Mesendoderm (in vitro differentiated cells): ENCODE results near the gene PRSS1.
A peak's percentile ranks its signal among the peaks of the same experiment; 100 is the strongest.
"Not testable (repeated sequence)": the region's sequence is repeated elsewhere in the genome, so short reads cannot be mapped to it uniquely, and the experiment has no call there.

Experiments used
- DNase-seq: peaks from one replicate; pipeline ENCODE4 v3.0.0; 2013
- H2AK5ac ChIP-seq: 2 replicates; pipeline ENCODE4 v1.6.1; 2013; ENCODE audit warnings: low read length, inconsistent platforms
- H2BK120ac ChIP-seq: 2 replicates; pipeline ENCODE4 v1.6.1; 2013; ENCODE audit warnings: low read depth, mild to moderate bottlenecking, low read length, moderate library complexity, mixed read lengths
- H2BK15ac ChIP-seq: replicated peaks from 2 replicates; pipeline ENCODE4 v1.6.1; 2013; ENCODE audit warnings: low read depth, mild to moderate bottlenecking, moderate library complexity
- H2BK5ac ChIP-seq: 2 replicates; pipeline ENCODE4 v1.6.1; 2013; ENCODE audit warnings: low read length, inconsistent platforms
- H3K18ac ChIP-seq: 2 replicates; pipeline ENCODE4 v1.6.1; 2013; ENCODE audit warnings: mild to moderate bottlenecking, low read length, mixed read lengths
- H3K23ac ChIP-seq: one replicate; pipeline ENCODE4 v1.6.1; 2013; ENCODE audit warnings: low read length
- H3K27ac ChIP-seq: 2 replicates; pipeline ENCODE4 v1.5.1; 2013; ENCODE audit warnings: low read depth, mild to moderate bottlenecking, inconsistent platforms, low read length, moderate library complexity
- H3K27me3 ChIP-seq: 2 replicates; pipeline ENCODE4 v1.6.1; 2013; ENCODE audit warnings: low read length, control low read depth, mild to moderate bottlenecking, inconsistent platforms; ENCODE audit not compliant: insufficient read depth, poor library complexity
- H3K36me3 ChIP-seq: 2 replicates; pipeline ENCODE4 v1.6.1; 2013; ENCODE audit warnings: low read length, inconsistent platforms; ENCODE audit not compliant: control insufficient read depth, insufficient read depth
- H3K4ac ChIP-seq: one replicate; pipeline ENCODE4 v1.6.1; 2013; ENCODE audit warnings: low read depth, mild to moderate bottlenecking, low read length, moderate library complexity
- H3K4me1 ChIP-seq: 2 replicates; pipeline ENCODE4 v1.6.1; 2013; ENCODE audit warnings: low read depth, low read length, inconsistent platforms; ENCODE audit not compliant: control insufficient read depth
- H3K4me2 ChIP-seq: 2 replicates; pipeline ENCODE4 v1.6.1; 2013; ENCODE audit warnings: low read length
- H3K4me3 ChIP-seq: 2 replicates; pipeline ENCODE4 v1.5.1; 2013; ENCODE audit warnings: mild to moderate bottlenecking, low read length
- H3K56ac ChIP-seq: one replicate; pipeline ENCODE4 v1.6.1; 2013; ENCODE audit warnings: low read length
- H3K79me1 ChIP-seq: 2 replicates; pipeline ENCODE4 v1.6.1; 2013; ENCODE audit warnings: low read length, inconsistent platforms
- H3K79me2 ChIP-seq: 2 replicates; pipeline ENCODE4 v1.6.1; 2013; ENCODE audit warnings: mild to moderate bottlenecking, low read length; ENCODE audit not compliant: control insufficient read depth, insufficient read depth
- H3K9ac ChIP-seq: 2 replicates; pipeline ENCODE4 v1.6.1; 2013; ENCODE audit warnings: low read length, inconsistent platforms
- H4K5ac ChIP-seq: one replicate; pipeline ENCODE4 v1.6.1; 2013; ENCODE audit warnings: low read length
- H4K8ac ChIP-seq: one replicate; pipeline ENCODE4 v1.6.1; 2013; ENCODE audit warnings: low read depth, mild to moderate bottlenecking, control low read depth, low read length, moderate library complexity
- WGBS: extraction: QIAGEN DNeasy Blood & Tissue Kit; methylation state at CpG from one replicate; pipeline ENCODE4 v1.1.7; 2013; ENCODE audit warnings: low lambda C conversion rate, missing lambda C conversion rate; ENCODE audit not compliant: insufficient coverage; ENCODE audit errors: extremely low coverage; 5-methylcytosine and 5-hydroxymethylcytosine counted together

PRSS1 gene

GRCh38 chr7:142754681-142755575 lies 5.7 kb downstream of the PRSS1 start:
- H3K79me1 ChIP-seq: no peaks in the 10 kb centered on the region
- H3K18ac ChIP-seq: no peak overlapping the region
- H2AK5ac ChIP-seq: no peak overlapping the region
- H3K4me1 ChIP-seq: no peaks in the 10 kb centered on the region
- no peak overlapping the region for H3K23ac ChIP-seq
- no peaks in the 10 kb centered on the region for H3K27me3 ChIP-seq
- H3K79me2 ChIP-seq: no peaks in the 10 kb centered on the region
- H3K4ac ChIP-seq: no peak overlapping the region
- H3K4me3 ChIP-seq: no peak overlapping the region
- no peak overlapping the region for H4K8ac ChIP-seq
- no peaks in the 10 kb centered on the region for H3K36me3 ChIP-seq
- no peak for DNase-seq
- H3K4me2 ChIP-seq: no peak overlapping the region
- no peak overlapping the region for H3K56ac ChIP-seq
- no peak overlapping the region for H4K5ac ChIP-seq
- H2BK5ac ChIP-seq: no peak overlapping the region
- H3K27ac ChIP-seq: no peak overlapping the region
- H3K9ac ChIP-seq: no peak overlapping the region
- no peak overlapping the region for H2BK120ac ChIP-seq
- no CpG with 5 or more reads among the region's 10 CpGs for WGBS
- H2BK15ac ChIP-seq: no peak overlapping the region

- not testable (repeated sequence) for H3K4me3 ChIP-seq, H3K36me3 ChIP-seq, H3K4ac ChIP-seq, H3K27ac ChIP-seq, DNase-seq, H2BK15ac ChIP-seq, H3K79me2 ChIP-seq, H3K4me1 ChIP-seq, H2AK5ac ChIP-seq, H3K23ac ChIP-seq, H2BK5ac ChIP-seq, H3K79me1 ChIP-seq, H3K4me2 ChIP-seq, H3K56ac ChIP-seq, H3K9ac ChIP-seq, H4K5ac ChIP-seq, H4K8ac ChIP-seq, H3K27me3 ChIP-seq, H2BK120ac ChIP-seq, H3K18ac ChIP-seq
- no CpG with 5 or more reads among the region's 3 CpGs for WGBS
Observed at GRCh38 chr7:142758312-142758711, 9.0 kb downstream of the PRSS1 start.

- Histone ChIP-seq H2BK5ac (no peak overlapping the region), H3K79me1 (no peaks in the 10 kb centered on the region), H3K27me3 (no peaks in the 10 kb centered on the region), H2BK120ac (no peak overlapping the region), H3K4me2 (no peak overlapping the region), H3K4me1 (no peaks in the 10 kb centered on the region), H3K23ac (no peak overlapping the region), H3K4ac (no peak overlapping the region), H4K5ac (no peak overlapping the region), H3K36me3 (no peaks in the 10 kb centered on the region), H4K8ac (no peak overlapping the region), H3K18ac (no peak overlapping the region), H3K79me2 (no peaks in the 10 kb centered on the region), H3K9ac (no peak overlapping the region), H2AK5ac (no peak overlapping the region), H3K27ac (no peak overlapping the region), H2BK15ac (no peak overlapping the region), H3K56ac (no peak overlapping the region), H3K4me3 (no peak overlapping the region)
- DNase-seq: no peak
- no CpG with 5 or more reads among the region's 1 CpG for WGBS
Observed at GRCh38 chr7:142759433-142759832, 10.2 kb downstream of the PRSS1 start.

GRCh38 chr7:142760071-142760642 lies 10.9 kb downstream of the PRSS1 start:
- Histone ChIP-seq H3K4ac (no peak overlapping the region), H3K9ac (no peak overlapping the region), H4K5ac (no peak overlapping the region), H2BK5ac (no peak overlapping the region), H4K8ac (no peak overlapping the region), H3K79me1 (no peaks in the 10 kb centered on the region), H3K56ac (no peak overlapping the region), H3K4me2 (no peak overlapping the region), H3K27me3 (no peaks in the 10 kb centered on the region), H3K79me2 (no peaks in the 10 kb centered on the region), H3K23ac (no peak overlapping the region), H3K4me1 (no peaks in the 10 kb centered on the region), H2AK5ac (no peak overlapping the region), H3K18ac (no peak overlapping the region), H3K36me3 (no peaks in the 10 kb centered on the region), H2BK120ac (no peak overlapping the region), H3K27ac (no peak overlapping the region), H3K4me3 (no peak overlapping the region), H2BK15ac (no peak overlapping the region)
- peak; percentile 78 for DNase-seq
- WGBS: no CpG with 5 or more reads among the region's 5 CpGs

GRCh38 chr7:142761606-142762005 lies 12.3 kb downstream of the PRSS1 start:
- not testable (repeated sequence) for H3K79me1 ChIP-seq, H3K56ac ChIP-seq

More at GRCh38 chr7:142761606-142762005, 12.3 kb downstream of the PRSS1 start:
- no CpG with 5 or more reads among the region's 2 CpGs for WGBS
- not testable (repeated sequence) for H2BK15ac ChIP-seq, H4K8ac ChIP-seq, H3K27me3 ChIP-seq, DNase-seq, H2AK5ac ChIP-seq, H3K23ac ChIP-seq, H3K4me1 ChIP-seq, H2BK120ac ChIP-seq, H3K18ac ChIP-seq, H3K4ac ChIP-seq, H2BK5ac ChIP-seq, H3K36me3 ChIP-seq, H3K27ac ChIP-seq, H3K4me2 ChIP-seq, H3K4me3 ChIP-seq, H4K5ac ChIP-seq, H3K9ac ChIP-seq, H3K79me2 ChIP-seq
